GM12878 (cell line): ENCODE measurements around the gene ARHGEF1. TPM values are rescaled to one million over a fixed set of nuclear protein-coding genes. Genes with fewer than 3 reads are reported as not detected.

Source experiments
- BHLHE40 ChIP-seq, 2 experiments: fragments of 450-650 bp in 1 of 2; IDR thresholded peaks; 2 replicates each; pipeline ENCODE4 v1.6.1; 2011 to 2017; ENCODE audit warnings: low read depth in 2 of 2, borderline replicate concordance in 1 of 2, improper control_type of control experiment in 1 of 2, low read length in 1 of 2, mild to moderate bottlenecking in 1 of 2
- CBFB ChIP-seq: IDR thresholded peaks from 2 replicates; pipeline ENCODE4 v1.6.1; 2016; ENCODE audit warnings: antibody characterized with exemption, low read depth
- EP300 ChIP-seq, 2 experiments: fragments of 150-350 bp in 1 of 2; IDR thresholded peaks; 2 replicates each; pipeline ENCODE4 v1.6.1; 2011 to 2012; ENCODE audit warnings: low read depth in 2 of 2, low read length in 2 of 2, borderline replicate concordance in 1 of 2, improper control_type of control experiment in 1 of 2, inconsistent platforms in 1 of 2; ENCODE audit not compliant: control insufficient read depth in 1 of 2
- IRF4 ChIP-seq: IDR thresholded peaks from 2 replicates; pipeline ENCODE4 v1.6.1; 2011; ENCODE audit warnings: low read depth, low read length
- MEF2A ChIP-seq: IDR thresholded peaks from 2 replicates; pipeline ENCODE4 v1.6.1; 2011; ENCODE audit warnings: low read depth, mild to moderate bottlenecking, low read length, moderate library complexity; ENCODE audit not compliant: insufficient read depth
- MEF2B ChIP-seq: fragments of 450-650 bp; IDR thresholded peaks from 2 replicates; pipeline ENCODE4 v1.6.1; 2018; ENCODE audit warnings: mild to moderate bottlenecking, moderate library complexity; ENCODE audit not compliant: partially characterized antibody, poor library complexity, severe bottlenecking
- PAX5 ChIP-seq: IDR thresholded peaks from 2 replicates; pipeline ENCODE4 v1.6.1; 2011; ENCODE audit warnings: low read depth, low read length, borderline replicate concordance
- PML ChIP-seq: IDR thresholded peaks from 2 replicates; pipeline ENCODE4 v1.6.1; 2012; ENCODE audit warnings: low read length, inconsistent platforms
- RAD51 ChIP-seq: fragments of 450-650 bp; IDR thresholded peaks from 2 replicates; pipeline ENCODE4 v1.6.1; 2016; ENCODE audit warnings: moderate library complexity, mild to moderate bottlenecking, inconsistent platforms
- SMAD5 ChIP-seq: IDR thresholded peaks from 2 replicates; pipeline ENCODE4 v1.6.1; 2016; ENCODE audit warnings: antibody characterized with exemption, low read depth
- SP1 ChIP-seq: IDR thresholded peaks from one replicate; pipeline ENCODE4 v1.6.1; 2011; ENCODE audit warnings: low read depth, low read length
- SPI1 ChIP-seq: IDR thresholded peaks from 2 replicates; pipeline ENCODE4 v1.6.1; 2011; ENCODE audit warnings: low read depth, mild to moderate bottlenecking, low read length, moderate library complexity, borderline replicate concordance; ENCODE audit not compliant: insufficient read depth
- STAT3 ChIP-seq: IDR thresholded peaks from 2 replicates; pipeline ENCODE4 v1.6.1; 2011; ENCODE audit warnings: low read depth, low read length, improper control_type of control experiment
- TCF7 ChIP-seq: IDR thresholded peaks from 2 replicates; pipeline ENCODE4 v1.6.1; 2014; ENCODE audit warnings: antibody characterized with exemption, borderline replicate concordance
- YY1 ChIP-seq: IDR thresholded peaks from 2 replicates; pipeline ENCODE4 v1.6.1; 2011; ENCODE audit warnings: low read depth, mild to moderate bottlenecking, low read length
- ZBED1 ChIP-seq: IDR thresholded peaks from 2 replicates; pipeline ENCODE4 v1.6.1; 2016; ENCODE audit warnings: borderline replicate concordance
- polyA plus RNA-seq, 11 experiments: library from polyadenylated mRNA; depleted of rRNA in 4 of 11; unstranded in 6 of 11; stranded (reverse) in 5 of 11; fragments of >200 nt; fragmentation: Nextera tagmentation in 4 of 11; fragmentation: Illumina TruSeq in 1 of 11; extraction: Ambion mirVana in 4 of 11; extraction: Trizol in 1 of 11; gene quantifications; 1 replicate in 1 of 11; 2 replicates in 10 of 11; pipeline versions ENCODE4 v1.2.1 to v1.2.3, GENCODE V29; 2011 to 2016; ENCODE audit warnings: inconsistent platforms in 2 of 11, missing spikeins in 2 of 11, low read depth in 1 of 11
- total RNA-seq, 4 experiments: library from RNA; depleted of rRNA in 3 of 4; stranded (reverse); fragments of >200 nt in 3 of 4; fragmentation: Illumina TruSeq in 1 of 4; extraction: Trizol in 1 of 4; gene quantifications; 2 replicates each; pipeline versions ENCODE4 v1.2.1 to v1.2.3, GENCODE V29; 2013 to 2021
- TF ChIP-seq, protein P1 (sequence below): fragments of 150-350 bp; IDR thresholded peaks from 2 replicates; pipeline ENCODE4 v1.6.1; 2016; ENCODE audit warnings: low read depth, low read length
- TF ChIP-seq, protein P2 (sequence below): fragments of 450-650 bp; IDR thresholded peaks from 2 replicates; pipeline ENCODE4 v1.6.1; 2017; ENCODE audit warnings: mild to moderate bottlenecking
- TF ChIP-seq, protein P3 (sequence below): fragments of 450-650 bp; IDR thresholded peaks from 2 replicates; pipeline ENCODE4 v1.6.1; 2014; ENCODE audit warnings: mild to moderate bottlenecking
- TF ChIP-seq, protein P4 (sequence below): fragments of 450-650 bp; formaldehyde crosslinking; IDR thresholded peaks from 2 replicates; pipeline ENCODE4 v1.4.0; 2022; ENCODE audit warnings: mild to moderate bottlenecking, moderate library complexity

Gene ARHGEF1
- total and polyA plus RNA-seq, 10 of the 15 experiments (the other 5 are each of a cell fraction or from before 2014, with no cell fraction given): 1.2 to 207 (median 53.9) TPM

DNA sequence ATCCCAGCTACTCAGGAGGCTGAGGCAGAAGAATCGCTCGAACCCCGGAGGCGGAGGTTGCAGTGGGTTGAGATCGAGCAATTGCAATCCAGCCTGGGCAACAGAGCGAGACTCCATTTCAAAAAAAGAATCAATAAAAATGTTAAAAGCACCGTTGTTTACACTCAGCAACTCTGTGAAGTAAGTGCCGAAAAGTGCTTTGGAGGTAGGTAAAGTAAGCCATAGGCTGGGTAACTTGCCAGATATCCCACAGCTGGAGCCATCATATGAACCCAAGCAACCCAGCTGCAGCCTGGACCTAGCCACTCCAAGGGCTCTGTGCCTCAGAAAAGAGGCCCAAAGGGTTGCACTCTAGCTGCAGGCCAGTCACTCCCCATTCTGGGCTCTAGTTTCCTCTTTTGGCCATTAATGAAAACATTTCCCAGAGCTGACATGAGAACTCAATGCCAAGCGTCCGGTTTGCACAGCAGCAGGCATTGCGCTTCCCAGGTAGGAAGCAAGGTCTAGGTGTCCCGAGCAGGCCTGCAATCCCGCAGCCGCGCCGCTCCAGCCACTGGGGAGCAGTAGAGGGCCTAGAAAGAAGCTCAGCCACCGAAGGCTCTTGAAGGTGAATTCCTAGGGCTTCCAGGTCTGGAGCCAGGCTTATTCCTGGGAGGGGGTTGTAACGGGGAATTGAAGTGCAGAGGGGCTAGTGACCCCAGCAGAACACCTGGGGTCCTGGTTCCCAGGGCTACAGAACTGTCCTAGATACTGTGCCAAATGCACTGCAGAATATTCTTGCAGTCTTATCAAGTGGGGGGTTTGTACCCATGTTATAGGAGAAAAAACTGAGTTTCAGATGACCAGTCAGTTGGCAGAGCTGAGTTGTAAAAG lies 10.0 kb upstream of the ARHGEF1 start (continued):
- TF ChIP-seq MEF2A: no peak
- no peak for TF ChIP-seq SPI1
- no peak for TF ChIP-seq MEF2B
- TF ChIP-seq, protein P1, sequence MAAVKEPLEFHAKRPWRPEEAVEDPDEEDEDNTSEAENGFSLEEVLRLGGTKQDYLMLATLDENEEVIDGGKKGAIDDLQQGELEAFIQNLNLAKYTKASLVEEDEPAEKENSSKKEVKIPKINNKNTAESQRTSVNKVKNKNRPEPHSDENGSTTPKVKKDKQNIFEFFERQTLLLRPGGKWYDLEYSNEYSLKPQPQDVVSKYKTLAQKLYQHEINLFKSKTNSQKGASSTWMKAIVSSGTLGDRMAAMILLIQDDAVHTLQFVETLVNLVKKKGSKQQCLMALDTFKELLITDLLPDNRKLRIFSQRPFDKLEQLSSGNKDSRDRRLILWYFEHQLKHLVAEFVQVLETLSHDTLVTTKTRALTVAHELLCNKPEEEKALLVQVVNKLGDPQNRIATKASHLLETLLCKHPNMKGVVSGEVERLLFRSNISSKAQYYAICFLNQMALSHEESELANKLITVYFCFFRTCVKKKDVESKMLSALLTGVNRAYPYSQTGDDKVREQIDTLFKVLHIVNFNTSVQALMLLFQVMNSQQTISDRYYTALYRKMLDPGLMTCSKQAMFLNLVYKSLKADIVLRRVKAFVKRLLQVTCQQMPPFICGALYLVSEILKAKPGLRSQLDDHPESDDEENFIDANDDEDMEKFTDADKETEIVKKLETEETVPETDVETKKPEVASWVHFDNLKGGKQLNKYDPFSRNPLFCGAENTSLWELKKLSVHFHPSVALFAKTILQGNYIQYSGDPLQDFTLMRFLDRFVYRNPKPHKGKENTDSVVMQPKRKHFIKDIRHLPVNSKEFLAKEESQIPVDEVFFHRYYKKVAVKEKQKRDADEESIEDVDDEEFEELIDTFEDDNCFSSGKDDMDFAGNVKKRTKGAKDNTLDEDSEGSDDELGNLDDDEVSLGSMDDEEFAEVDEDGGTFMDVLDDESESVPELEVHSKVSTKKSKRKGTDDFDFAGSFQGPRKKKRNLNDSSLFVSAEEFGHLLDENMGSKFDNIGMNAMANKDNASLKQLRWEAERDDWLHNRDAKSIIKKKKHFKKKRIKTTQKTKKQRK: no peak
- TF ChIP-seq, protein P2, sequence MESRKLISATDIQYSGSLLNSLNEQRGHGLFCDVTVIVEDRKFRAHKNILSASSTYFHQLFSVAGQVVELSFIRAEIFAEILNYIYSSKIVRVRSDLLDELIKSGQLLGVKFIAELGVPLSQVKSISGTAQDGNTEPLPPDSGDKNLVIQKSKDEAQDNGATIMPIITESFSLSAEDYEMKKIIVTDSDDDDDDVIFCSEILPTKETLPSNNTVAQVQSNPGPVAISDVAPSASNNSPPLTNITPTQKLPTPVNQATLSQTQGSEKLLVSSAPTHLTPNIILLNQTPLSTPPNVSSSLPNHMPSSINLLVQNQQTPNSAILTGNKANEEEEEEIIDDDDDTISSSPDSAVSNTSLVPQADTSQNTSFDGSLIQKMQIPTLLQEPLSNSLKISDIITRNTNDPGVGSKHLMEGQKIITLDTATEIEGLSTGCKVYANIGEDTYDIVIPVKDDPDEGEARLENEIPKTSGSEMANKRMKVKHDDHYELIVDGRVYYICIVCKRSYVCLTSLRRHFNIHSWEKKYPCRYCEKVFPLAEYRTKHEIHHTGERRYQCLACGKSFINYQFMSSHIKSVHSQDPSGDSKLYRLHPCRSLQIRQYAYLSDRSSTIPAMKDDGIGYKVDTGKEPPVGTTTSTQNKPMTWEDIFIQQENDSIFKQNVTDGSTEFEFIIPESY: no peak
- TF ChIP-seq YY1: no peak
- no peak for TF ChIP-seq SP1
- TF ChIP-seq TCF7: no peak
- 0 out of 2 replicates have a peak, but pooled peaks have one; percentile 15 for TF ChIP-seq SMAD5
- 0 out of 2 replicates have a peak, but pooled peaks have one; percentile 12 for TF ChIP-seq CBFB
- TF ChIP-seq, protein P3, sequence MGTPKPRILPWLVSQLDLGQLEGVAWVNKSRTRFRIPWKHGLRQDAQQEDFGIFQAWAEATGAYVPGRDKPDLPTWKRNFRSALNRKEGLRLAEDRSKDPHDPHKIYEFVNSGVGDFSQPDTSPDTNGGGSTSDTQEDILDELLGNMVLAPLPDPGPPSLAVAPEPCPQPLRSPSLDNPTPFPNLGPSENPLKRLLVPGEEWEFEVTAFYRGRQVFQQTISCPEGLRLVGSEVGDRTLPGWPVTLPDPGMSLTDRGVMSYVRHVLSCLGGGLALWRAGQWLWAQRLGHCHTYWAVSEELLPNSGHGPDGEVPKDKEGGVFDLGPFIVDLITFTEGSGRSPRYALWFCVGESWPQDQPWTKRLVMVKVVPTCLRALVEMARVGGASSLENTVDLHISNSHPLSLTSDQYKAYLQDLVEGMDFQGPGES: no peak
- no peak for TF ChIP-seq IRF4
- no peak for TF ChIP-seq STAT3
- TF ChIP-seq BHLHE40 (IDR thresholded peaks at IDR 0.05; ENCODE audit: borderline replicate concordance in 1 of 2, low read depth in 2 of 2, low read length in 1 of 2): peak; percentile 21 to 60; a peak in 1 of 4 replicates
- TF ChIP-seq, protein P4, sequence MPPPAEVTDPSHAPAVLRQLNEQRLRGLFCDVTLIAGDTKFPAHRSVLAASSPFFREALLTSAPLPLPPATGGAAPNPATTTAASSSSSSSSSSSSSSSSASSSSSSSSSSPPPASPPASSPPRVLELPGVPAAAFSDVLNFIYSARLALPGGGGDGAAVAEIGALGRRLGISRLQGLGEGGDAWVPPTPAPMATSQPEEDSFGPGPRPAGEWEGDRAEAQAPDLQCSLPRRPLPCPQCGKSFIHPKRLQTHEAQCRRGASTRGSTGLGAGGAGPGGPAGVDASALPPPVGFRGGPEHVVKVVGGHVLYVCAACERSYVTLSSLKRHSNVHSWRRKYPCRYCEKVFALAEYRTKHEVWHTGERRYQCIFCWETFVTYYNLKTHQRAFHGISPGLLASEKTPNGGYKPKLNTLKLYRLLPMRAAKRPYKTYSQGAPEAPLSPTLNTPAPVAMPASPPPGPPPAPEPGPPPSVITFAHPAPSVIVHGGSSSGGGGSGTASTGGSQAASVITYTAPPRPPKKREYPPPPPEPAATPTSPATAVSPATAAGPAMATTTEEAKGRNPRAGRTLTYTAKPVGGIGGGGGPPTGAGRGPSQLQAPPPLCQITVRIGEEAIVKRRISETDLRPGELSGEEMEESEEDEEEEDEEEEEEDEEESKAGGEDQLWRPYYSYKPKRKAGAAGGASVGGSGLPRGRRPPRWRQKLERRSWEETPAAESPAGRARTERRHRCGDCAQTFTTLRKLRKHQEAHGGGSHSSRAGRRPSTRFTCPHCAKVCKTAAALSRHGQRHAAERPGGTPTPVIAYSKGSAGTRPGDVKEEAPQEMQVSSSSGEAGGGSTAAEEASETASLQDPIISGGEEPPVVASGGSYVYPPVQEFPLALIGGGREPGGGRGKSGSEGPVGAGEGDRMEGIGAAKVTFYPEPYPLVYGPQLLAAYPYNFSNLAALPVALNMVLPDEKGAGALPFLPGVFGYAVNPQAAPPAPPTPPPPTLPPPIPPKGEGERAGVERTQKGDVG (CRISPR knock-in tag): no peak
- 0 out of 2 replicates have a peak, but pooled peaks have one; percentile 36 for TF ChIP-seq ZBED1
- no peak for TF ChIP-seq PML
- TF ChIP-seq EP300 (IDR thresholded peaks at IDR 0.05; ENCODE audit: borderline replicate concordance in 1 of 2, control insufficient read depth in 1 of 2, low read depth in 2 of 2, low read length in 2 of 2): no peak
- TF ChIP-seq PAX5: no peak
- TF ChIP-seq RAD51: no peak
